PC-9 (cell line): ENCODE measurements around the gene SNCA. TPM values are rescaled to one million over a fixed set of nuclear protein-coding genes. Genes with fewer than 3 reads are reported as not detected.

Experiments
- BruUV-seq: library from RNA; stranded (reverse); fragments of 400-500 nt; replicated peaks from 2 replicates; lab custom pipeline; 2021; lab: Mats Ljungman, UMichigan
- CTCF ChIA-PET: fragments of 300-600 bp; sonication (Branson Sonifier 250); formaldehyde crosslinking; loops from one replicate; lab custom pipeline; 2022; ENCODE audit warnings: antibody characterized with exemption; lab: Charles Lee
- POLR2A ChIA-PET: fragments of 300-600 bp; sonication (Branson Sonifier 250); formaldehyde crosslinking; loops from one replicate; lab custom pipeline; 2022; ENCODE audit warnings: antibody characterized with exemption; ENCODE audit not compliant: unreplicated experiment; lab: Charles Lee
- DNase-seq, 2 experiments: peaks; one replicate each; pipeline versions ENCODE4 v3.0.0 to v3.0.0-alpha.2; 2015 to 2022; ENCODE audit warnings: mixed read lengths in 1 of 2
- H2AFZ ChIP-seq: fragments of 200-600 bp; sonication (generic); 2 replicates; pipeline ENCODE4 v1.8.1; 2017; ENCODE audit warnings: antibody characterized with exemption
- H3F3A ChIP-seq: fragments of 200-600 bp; sonication (generic); 2 replicates; pipeline ENCODE4 v1.8.1; 2017; ENCODE audit warnings: antibody characterized with exemption, mild to moderate bottlenecking, low read depth; ENCODE audit not compliant: insufficient read depth
- H3K27ac ChIP-seq: fragments of 200-600 bp; sonication (generic); 2 replicates; pipeline ENCODE4 v1.6.1; 2016; ENCODE audit warnings: mixed run types
- H3K27me3 ChIP-seq: fragments of 200-600 bp; sonication (generic); 2 replicates; pipeline ENCODE4 v1.6.1; 2016; ENCODE audit warnings: low read depth, mixed run types; ENCODE audit not compliant: insufficient read depth
- H3K36me3 ChIP-seq: fragments of 200-600 bp; sonication (generic); 2 replicates; pipeline ENCODE4 v1.6.1; 2016; ENCODE audit warnings: low read depth, mixed run types
- H3K4me1 ChIP-seq: fragments of 200-600 bp; sonication (generic); replicated peaks from 2 replicates; pipeline ENCODE4 v1.6.1; 2016; ENCODE audit warnings: mixed run types; ENCODE audit not compliant: insufficient read depth
- H3K4me2 ChIP-seq: fragments of 200-600 bp; sonication (generic); 2 replicates; pipeline ENCODE4 v1.6.1; 2017; ENCODE audit warnings: mixed run types
- H3K4me3 ChIP-seq: fragments of 200-600 bp; sonication (generic); 2 replicates; pipeline ENCODE4 v1.6.1; 2016; ENCODE audit warnings: mixed run types
- H3K79me2 ChIP-seq: fragments of 200-600 bp; sonication (generic); 2 replicates; pipeline ENCODE4 v1.6.1; 2017; ENCODE audit warnings: low read depth, mixed run types
- H3K9me2 ChIP-seq: fragments of 200-600 bp; sonication (generic); 2 replicates; pipeline ENCODE4 v1.8.1; 2017; ENCODE audit warnings: mild to moderate bottlenecking; ENCODE audit not compliant: insufficient read depth
- H3K9me3 ChIP-seq: fragments of 200-600 bp; sonication (generic); 2 replicates; pipeline ENCODE4 v1.8.1; 2016; ENCODE audit warnings: low read depth; ENCODE audit not compliant: insufficient read depth
- H4K20me1 ChIP-seq: fragments of 200-600 bp; sonication (generic); 2 replicates; pipeline ENCODE4 v1.8.1; 2017; ENCODE audit not compliant: insufficient read depth
- EZH2 ChIP-seq: fragments of 200-600 bp; sonication (generic); IDR thresholded peaks from 2 replicates; pipeline ENCODE4 v1.8.0; 2017; ENCODE audit warnings: antibody characterized with exemption, low read depth
- intact Hi-C: fragments of 100-400 bp; cut with micrococcal nuclease; formaldehyde crosslinking; loops from one replicate; pipeline ENCODE4 v1.10.0; 2022; ENCODE audit not compliant: unreplicated experiment
- total RNA-seq: library from RNA; stranded (reverse); gene quantifications from 2 replicates; pipeline ENCODE4 v1.2.3, GENCODE V29; 2021
- TF ChIP-seq, protein P1 (sequence below): fragments of 200-600 bp; sonication (generic); conservative IDR thresholded peaks from 2 replicates; pipeline ENCODE4 v1.6.1; 2017; ENCODE audit warnings: mixed run types, antibody characterized with exemption, mild to moderate bottlenecking, moderate library complexity

SNCA gene
- total RNA-seq, 1 experiment from 2014 or later: 4.8 TPM

DNA sequence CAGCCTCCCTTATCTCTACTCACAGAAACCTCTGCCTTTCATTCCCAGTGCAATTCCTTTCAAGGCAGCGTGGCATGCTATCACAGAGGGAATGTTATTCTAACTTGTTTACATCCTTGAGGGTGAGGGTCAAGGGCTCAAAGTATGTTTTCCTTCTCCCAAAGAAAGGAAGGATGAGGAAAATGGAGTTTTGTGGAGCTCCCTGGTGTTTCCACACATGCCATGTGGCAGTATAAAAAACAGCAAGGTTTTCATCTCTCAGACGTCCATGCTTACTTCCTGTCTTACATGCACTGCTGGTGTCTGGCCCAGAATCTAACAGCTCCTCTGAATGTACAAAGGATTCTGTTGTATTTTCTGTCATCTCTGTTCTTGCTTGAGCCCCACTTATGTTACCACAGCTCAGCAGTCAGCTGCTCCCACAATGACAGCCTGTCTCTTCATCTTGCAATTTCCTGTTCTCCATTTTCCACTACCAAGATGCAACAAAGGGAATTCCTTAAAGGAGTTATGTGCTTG lies 128.0 kb downstream of the SNCA start:
- Histone ChIP-seq H3K4me2 (no peak overlapping the region), H3K79me2 (no peaks in the 10 kb centered on the region), H3F3A (no peaks in the 10 kb centered on the region), H2AFZ (no peak overlapping the region), H3K36me3 (no peaks in the 10 kb centered on the region), H3K27me3 (no peaks in the 10 kb centered on the region), H3K27ac (no peak overlapping the region), H3K9me2 (no peaks in the 10 kb centered on the region), H4K20me1 (no peaks in the 10 kb centered on the region), H3K9me3 (no peaks in the 10 kb centered on the region), H3K4me3 (no peak overlapping the region), H3K4me1 (no peaks in the 10 kb centered on the region)
- no peak for DNase-seq
- ChIA-PET CTCF (no interaction called here), POLR2A (no interaction called here)
- BruUV-seq: no TSS peak
- no peak for TF ChIP-seq EZH2
- TF ChIP-seq, protein P1, sequence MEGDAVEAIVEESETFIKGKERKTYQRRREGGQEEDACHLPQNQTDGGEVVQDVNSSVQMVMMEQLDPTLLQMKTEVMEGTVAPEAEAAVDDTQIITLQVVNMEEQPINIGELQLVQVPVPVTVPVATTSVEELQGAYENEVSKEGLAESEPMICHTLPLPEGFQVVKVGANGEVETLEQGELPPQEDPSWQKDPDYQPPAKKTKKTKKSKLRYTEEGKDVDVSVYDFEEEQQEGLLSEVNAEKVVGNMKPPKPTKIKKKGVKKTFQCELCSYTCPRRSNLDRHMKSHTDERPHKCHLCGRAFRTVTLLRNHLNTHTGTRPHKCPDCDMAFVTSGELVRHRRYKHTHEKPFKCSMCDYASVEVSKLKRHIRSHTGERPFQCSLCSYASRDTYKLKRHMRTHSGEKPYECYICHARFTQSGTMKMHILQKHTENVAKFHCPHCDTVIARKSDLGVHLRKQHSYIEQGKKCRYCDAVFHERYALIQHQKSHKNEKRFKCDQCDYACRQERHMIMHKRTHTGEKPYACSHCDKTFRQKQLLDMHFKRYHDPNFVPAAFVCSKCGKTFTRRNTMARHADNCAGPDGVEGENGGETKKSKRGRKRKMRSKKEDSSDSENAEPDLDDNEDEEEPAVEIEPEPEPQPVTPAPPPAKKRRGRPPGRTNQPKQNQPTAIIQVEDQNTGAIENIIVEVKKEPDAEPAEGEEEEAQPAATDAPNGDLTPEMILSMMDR: no peak
- intact Hi-C loops: no loop called here

DNA sequence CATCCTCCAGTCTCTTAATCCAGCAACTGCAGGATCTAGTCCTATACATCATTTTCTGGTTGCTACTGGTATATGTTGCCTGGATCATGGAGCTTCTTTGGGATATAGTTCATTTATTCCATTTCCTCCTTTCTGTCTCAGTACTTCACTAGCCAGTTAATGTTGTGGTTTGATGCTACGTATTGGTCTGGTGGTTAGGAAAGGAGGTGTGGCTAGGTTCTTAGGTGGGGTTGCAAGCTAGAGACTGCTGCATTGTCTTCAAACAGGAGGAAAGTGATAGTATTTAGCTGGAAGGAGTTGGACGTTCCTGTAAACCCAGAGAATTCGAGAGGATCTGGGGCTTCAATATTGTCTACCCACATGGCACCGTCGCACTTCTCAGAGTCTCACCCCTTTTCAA lies 129.5 kb downstream of the SNCA start:
- Histone ChIP-seq H3K36me3 (no peaks in the 10 kb centered on the region), H3K4me2 (no peak overlapping the region), H4K20me1 (no peaks in the 10 kb centered on the region), H3F3A (no peaks in the 10 kb centered on the region), H3K79me2 (no peaks in the 10 kb centered on the region), H3K9me3 (no peaks in the 10 kb centered on the region), H3K27me3 (no peaks in the 10 kb centered on the region), H3K27ac (no peak overlapping the region), H3K4me1 (no peaks in the 10 kb centered on the region), H2AFZ (no peak overlapping the region), H3K4me3 (no peak overlapping the region), H3K9me2 (no peaks in the 10 kb centered on the region)
- CTCF ChIA-PET: no interaction called here
- intact Hi-C loops: no loop called here
- TF ChIP-seq, protein P1: no peak
- no peak for TF ChIP-seq EZH2
- POLR2A ChIA-PET: interaction anchor here (0.8 kb wide), 1 partner anchor 1714 kb away, joined by 4 read pairs; no protein-coding TSS in a partner anchor
- BruUV-seq: no TSS peak
- no peak for DNase-seq

DNA sequence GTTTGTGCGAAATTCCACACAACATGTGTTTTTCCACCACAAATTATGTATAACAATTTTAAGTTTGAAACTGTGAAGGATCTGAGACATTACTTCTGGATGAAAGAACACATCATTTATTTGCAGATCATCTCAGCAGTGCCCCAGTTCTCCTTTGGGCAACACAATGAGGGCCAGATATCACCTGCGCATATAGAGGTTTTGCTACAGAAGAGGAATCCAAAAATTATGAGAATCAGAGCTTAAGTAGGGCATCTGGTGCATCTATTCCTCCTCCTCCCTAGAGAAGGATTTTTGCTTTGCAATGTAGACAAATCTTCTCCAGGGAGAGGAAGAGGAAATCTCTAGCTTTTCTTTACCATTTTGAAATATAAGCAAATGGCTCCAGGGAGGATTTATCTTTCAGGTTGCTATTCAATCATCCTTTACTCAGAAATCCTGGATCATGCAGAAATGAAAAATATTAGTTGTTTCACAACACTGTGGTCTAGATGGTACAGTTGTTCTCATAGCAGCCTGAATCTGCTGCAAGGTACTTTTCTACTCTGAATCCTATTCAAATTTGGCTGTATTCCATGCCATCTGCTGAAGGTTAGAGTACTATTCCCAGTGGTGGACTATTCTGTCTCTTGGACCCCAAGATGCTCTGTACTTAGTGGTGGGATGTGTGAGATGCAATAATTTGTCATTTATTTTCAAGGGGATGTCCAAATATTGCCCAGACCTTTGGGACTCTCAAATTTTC lies 132.1 kb downstream of the SNCA start:
- CTCF ChIA-PET: no interaction called here

More for the DNA sequence above, 132.1 kb downstream of the SNCA start:
- Histone ChIP-seq H3K27ac (no peak overlapping the region), H3K79me2 (no peaks in the 10 kb centered on the region), H3K4me1 (no peaks in the 10 kb centered on the region), H3K9me3 (no peaks in the 10 kb centered on the region), H3K9me2 (no peaks in the 10 kb centered on the region), H3K4me2 (no peak overlapping the region), H3F3A (no peaks in the 10 kb centered on the region), H3K4me3 (no peak overlapping the region), H2AFZ (no peak overlapping the region), H3K36me3 (no peaks in the 10 kb centered on the region), H3K27me3 (no peaks in the 10 kb centered on the region), H4K20me1 (no peaks in the 10 kb centered on the region)
- no peak for DNase-seq
- intact Hi-C loops: no loop called here
- BruUV-seq: no TSS peak
- POLR2A ChIA-PET: no interaction called here
- TF ChIP-seq, protein P1: no peak
- no peak for TF ChIP-seq EZH2
